ENCODE results near the gene DFFA. TPM values are rescaled to one million over a fixed set of nuclear protein-coding genes. Genes with fewer than 3 reads are reported as not detected.
"Not testable (repeated sequence)": the region's sequence is repeated elsewhere in the genome, so short reads cannot be mapped to it uniquely, and the experiment has no call there.

DFFA gene
- total RNA-seq, 2 experiments from 2014 or later, result 28.1 to 28.6 TPM

DNA sequence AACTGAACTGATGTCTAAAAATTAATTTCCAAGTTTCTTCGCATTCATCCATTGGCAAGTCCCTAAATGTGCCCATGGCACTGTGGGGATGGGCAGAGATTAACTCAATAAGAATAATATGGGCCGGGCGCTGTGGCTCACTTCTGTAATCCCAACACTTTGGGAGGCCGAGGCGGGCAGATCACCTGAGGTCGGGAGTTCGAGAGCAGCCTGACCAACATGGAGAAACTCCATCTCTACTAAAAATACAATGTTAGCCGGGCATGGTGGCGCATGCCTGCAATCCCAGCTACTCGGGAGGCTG is 1.9 kb upstream of the DFFA start:
- Mint-ChIP-seq H3K4me1 (peaks cover 47% of the 10 kb centered on the region), H3K4me3 (peak overlapping the region; percentile 82), H3K27ac (peak overlapping the region; percentile 84)
- H3K27me3 Mint-ChIP-seq; CTCF ChIA-PET; H3K9me3 Mint-ChIP-seq; DNase-seq; POLR2A ChIA-PET; H3K36me3 Mint-ChIP-seq (ENCODE audit: low read depth): not testable (repeated sequence)

GRCh38 chr1:10473145-10473765 is 926 bp upstream of the DFFA start:
- ChIA-PET CTCF (interaction anchor here (2.0 kb wide), 1 partner anchor 43 kb away, joined by 4 read pairs; the partner anchor contains the start of gene CENPS), POLR2A (no interaction called here)
- Mint-ChIP-seq H3K27me3 (no peaks in the 10 kb centered on the region), H3K36me3 (ENCODE audit: low read depth) (peaks cover 12% of the 10 kb centered on the region), H3K4me1 (peaks cover 47% of the 10 kb centered on the region), H3K27ac (peak overlapping the region; percentile 94), H3K9me3 (no peaks in the 10 kb centered on the region), H3K4me3 (peak overlapping the region; percentile 94)
- no peak for DNase-seq

DNA sequence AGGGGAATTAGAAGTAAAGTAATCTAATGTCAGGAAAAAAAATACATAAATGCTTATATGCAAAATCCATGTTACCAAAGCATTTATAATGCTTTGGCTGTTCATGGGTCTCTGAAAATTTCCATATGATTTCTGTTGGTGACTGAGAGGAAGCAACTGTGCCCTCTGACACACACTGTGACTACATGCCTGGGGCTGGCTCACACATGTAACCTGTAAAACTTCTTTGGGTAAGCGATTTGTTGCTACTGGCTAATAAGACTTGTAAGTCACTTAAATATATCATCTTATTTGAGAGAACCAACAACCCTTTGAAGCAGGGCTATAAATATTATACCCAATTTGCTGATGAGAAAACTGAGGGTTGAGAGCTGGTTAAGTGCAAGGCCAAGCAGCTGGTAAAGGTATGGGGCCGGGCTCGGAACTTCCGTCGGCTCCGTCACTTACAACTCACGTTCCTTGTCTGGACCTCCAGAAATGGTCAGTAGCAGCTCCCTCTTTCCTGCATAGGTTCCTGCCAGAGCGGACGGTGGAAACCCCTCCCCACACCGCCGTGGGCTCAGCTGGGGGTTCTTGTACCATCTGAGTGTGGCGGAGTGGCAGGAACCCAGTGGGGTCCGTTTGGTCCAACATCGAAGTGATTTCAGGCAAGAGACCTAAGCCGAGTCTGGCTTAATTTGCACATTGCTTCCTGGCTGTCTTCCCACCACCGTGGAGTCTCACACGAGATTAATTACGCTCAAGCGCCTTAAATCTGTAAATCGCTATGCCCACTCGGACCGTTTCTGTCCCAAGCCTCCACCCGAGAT is 714 bp downstream of the DFFA start:
- H3K4me1 Mint-ChIP-seq, result peaks cover 40% of the 10 kb centered on the region
- ChIA-PET POLR2A (no interaction called here), CTCF (interaction anchor here (0.8 to 2.0 kb wide), 3 partner anchors 10 to 41 kb away, joined by 3 to 6 read pairs (median 4); partner anchors contain the start of gene CENPS)

DNA sequence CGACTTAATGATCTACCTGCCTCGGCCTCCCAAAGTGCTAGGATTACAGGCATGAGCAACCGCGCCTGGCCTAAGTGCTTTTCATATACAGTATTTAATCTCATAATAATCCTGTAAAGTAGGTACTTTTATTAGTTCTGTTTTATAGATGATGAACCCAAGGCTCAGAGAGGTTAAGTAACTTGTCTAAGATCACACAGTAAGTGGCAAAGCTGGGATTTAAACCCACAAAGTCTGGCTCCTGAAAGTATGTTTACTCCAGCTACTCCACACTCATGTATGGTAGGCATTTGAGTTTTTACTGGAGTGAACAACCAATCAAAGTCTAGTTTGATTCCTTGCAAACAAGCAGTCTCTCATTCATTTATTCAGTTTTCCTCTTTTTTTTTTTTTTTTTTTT is 2.3 kb downstream of the DFFA start:
- ChIA-PET CTCF (interaction anchor here (0.6 kb wide), 1 partner anchor 13 kb away, joined by 4 read pairs; no protein-coding TSS in a partner anchor), POLR2A (no interaction called here)
- Mint-ChIP-seq H3K4me1 (peaks cover 30% of the 10 kb centered on the region), H3K4me3 (no peak overlapping the region), H3K27me3 (no peaks in the 10 kb centered on the region), H3K36me3 (ENCODE audit: low read depth) (peaks cover 18% of the 10 kb centered on the region), H3K9me3 (no peaks in the 10 kb centered on the region), H3K27ac (no peak overlapping the region)
- DNase-seq, result no peak

More for the DNA sequence above, 714 bp downstream of the DFFA start:
- Mint-ChIP-seq H3K4me3 (peak overlapping the region; percentile 94), H3K9me3 (no peaks in the 10 kb centered on the region), H3K27ac (peak overlapping the region; percentile 94), H3K36me3 (ENCODE audit: low read depth) (peaks cover 18% of the 10 kb centered on the region), H3K27me3 (no peaks in the 10 kb centered on the region)
- DNase-seq, result no peak

- no peak for DNase-seq
- POLR2A ChIA-PET, result no interaction called here
- peaks cover 20% of the 10 kb centered on the region for H3K36me3 Mint-ChIP-seq (ENCODE audit: low read depth)
- H3K4me3 Mint-ChIP-seq, result no peak overlapping the region
- H3K4me1 Mint-ChIP-seq, result peaks cover 9% of the 10 kb centered on the region
- no peaks in the 10 kb centered on the region for H3K27me3 Mint-ChIP-seq
- H3K9me3 Mint-ChIP-seq, result no peaks in the 10 kb centered on the region
- H3K27ac Mint-ChIP-seq, result no peak overlapping the region
- CTCF ChIA-PET, result no interaction called here
These were observed 5.3 kb downstream of the DFFA start for GRCh38 chr1:10467078-10467477.

GRCh38 chr1:10459184-10459583 is 13.1 kb downstream of the DFFA start:
- no peak overlapping the region for H3K4me3 Mint-ChIP-seq
- H3K36me3 Mint-ChIP-seq (ENCODE audit: low read depth), result peaks cover 23% of the 10 kb centered on the region
- H3K9me3 Mint-ChIP-seq, result no peaks in the 10 kb centered on the region
- no peak overlapping the region for H3K27ac Mint-ChIP-seq
- H3K4me1 Mint-ChIP-seq, result peaks cover 27% of the 10 kb centered on the region
- DNase-seq, result no peak
- ChIA-PET POLR2A (interaction anchor here (0.7 kb wide), 1 partner anchor 1358 kb away, joined by 6 read pairs; no protein-coding TSS in a partner anchor), CTCF (interaction anchor here (0.6 to 1.4 kb wide), 4 partner anchors 29 to 425 kb away, joined by 3 to 4 read pairs (median 4); partner anchors contain the start of gene CENPS)
- no peaks in the 10 kb centered on the region for H3K27me3 Mint-ChIP-seq

GRCh38 chr1:10457875-10458274 is 14.5 kb downstream of the DFFA start:
- CTCF ChIA-PET, result interaction anchor here (0.9 to 1.5 kb wide), 3 partner anchors 24 to 36 kb away, joined by 3 to 4 read pairs (median 4); partner anchors contain the start of gene CENPS
- no peak for DNase-seq
- Mint-ChIP-seq H3K27ac (peak overlapping the region; percentile 62), H3K4me3 (no peak overlapping the region), H3K36me3 (ENCODE audit: low read depth) (peaks cover 23% of the 10 kb centered on the region), H3K27me3 (no peaks in the 10 kb centered on the region), H3K9me3 (no peaks in the 10 kb centered on the region), H3K4me1 (peaks cover 27% of the 10 kb centered on the region)
- POLR2A ChIA-PET, result no interaction called here

GRCh38 chr1:10457462-10457861 is 14.9 kb downstream of the DFFA start:
- H3K27me3 Mint-ChIP-seq, H3K4me3 Mint-ChIP-seq, POLR2A ChIA-PET, H3K9me3 Mint-ChIP-seq, DNase-seq: not testable (repeated sequence)
- Mint-ChIP-seq H3K27ac (peak overlapping the region; percentile 62), H3K4me1 (peaks cover 27% of the 10 kb centered on the region), H3K36me3 (ENCODE audit: low read depth) (peaks cover 20% of the 10 kb centered on the region)
- CTCF ChIA-PET, result interaction anchor here (0.9 to 1.5 kb wide), 3 partner anchors 24 to 37 kb away, joined by 3 to 4 read pairs (median 4); partner anchors contain the start of gene CENPS

DNA sequence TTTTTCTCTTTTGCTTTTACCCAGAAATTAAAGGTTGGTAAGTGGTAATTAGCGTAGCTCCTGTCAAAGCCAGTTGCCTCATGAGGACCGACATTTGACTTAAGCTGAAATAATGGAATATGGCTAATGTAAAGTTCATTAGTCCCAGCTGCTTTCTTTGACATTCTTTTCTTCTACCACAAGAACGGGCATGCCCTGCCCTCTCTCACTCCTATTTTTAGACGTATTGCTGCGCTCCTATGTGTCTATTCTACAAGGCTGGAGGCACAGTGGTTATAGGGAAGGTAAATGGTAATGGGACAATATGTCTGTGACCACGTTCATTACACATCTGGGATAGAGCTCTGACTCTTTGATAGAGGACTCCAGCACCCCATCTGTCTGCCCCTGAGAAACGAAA is 15.7 kb downstream of the DFFA start:
- Mint-ChIP-seq H3K4me1 (peaks cover 27% of the 10 kb centered on the region), H3K27ac (no peak overlapping the region), H3K27me3 (no peaks in the 10 kb centered on the region), H3K9me3 (no peaks in the 10 kb centered on the region), H3K4me3 (no peak overlapping the region), H3K36me3 (ENCODE audit: low read depth) (peaks cover 16% of the 10 kb centered on the region)
- no peak for DNase-seq
- ChIA-PET POLR2A (no interaction called here), CTCF (interaction anchor here (1.1 to 1.5 kb wide), 3 partner anchors 22 to 37 kb away, joined by 3 to 4 read pairs (median 3); no protein-coding TSS in a partner anchor)

GRCh38 chr1:10456048-10456447 is 16.3 kb downstream of the DFFA start:
- Mint-ChIP-seq H3K4me3 (no peak overlapping the region), H3K27ac (peak overlapping the region; percentile 54), H3K4me1 (peaks cover 27% of the 10 kb centered on the region), H3K27me3 (no peaks in the 10 kb centered on the region), H3K9me3 (no peaks in the 10 kb centered on the region), H3K36me3 (ENCODE audit: low read depth) (peaks cover 15% of the 10 kb centered on the region)
- ChIA-PET CTCF (interaction anchor here (1.1 kb wide), 2 partner anchors 22 to 37 kb away, joined by 3 read pairs; no protein-coding TSS in a partner anchor), POLR2A (no interaction called here)
- no peak for DNase-seq

DNA sequence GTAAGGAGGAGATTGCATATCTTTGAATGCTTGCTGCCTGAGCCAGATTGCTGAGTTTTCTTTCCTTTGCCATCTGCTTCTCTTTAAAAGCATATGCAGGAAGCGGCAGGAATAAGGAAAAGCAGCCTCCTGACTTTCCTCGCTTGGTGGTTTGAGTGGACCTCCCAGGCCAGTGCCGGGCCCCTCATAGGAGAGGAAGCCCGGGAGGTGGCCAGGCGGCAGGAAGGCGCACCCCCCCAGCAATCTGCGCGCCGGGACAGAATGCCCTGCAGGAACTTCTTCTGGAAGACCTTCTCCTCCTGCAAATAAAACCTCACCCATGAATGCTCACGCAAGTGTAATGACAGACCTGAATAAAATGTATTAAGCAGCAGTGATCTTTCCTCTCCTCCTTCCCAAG is 21.0 kb downstream of the DFFA start:
- H3K36me3 Mint-ChIP-seq (ENCODE audit: low read depth), result peaks cover 4% of the 10 kb centered on the region
- CTCF ChIA-PET, result interaction anchor here (0.6 to 1.4 kb wide), 2 partner anchors 20 to 825 kb away, joined by 3 read pairs; no protein-coding TSS in a partner anchor
- no peaks in the 10 kb centered on the region for H3K9me3 Mint-ChIP-seq
- POLR2A ChIA-PET, result no interaction called here
- no peaks in the 10 kb centered on the region for H3K27me3 Mint-ChIP-seq
- peaks cover 3% of the 10 kb centered on the region for H3K4me1 Mint-ChIP-seq
- no peak overlapping the region for H3K27ac Mint-ChIP-seq
- DNase-seq, result no peak
- no peak overlapping the region for H3K4me3 Mint-ChIP-seq

DNA sequence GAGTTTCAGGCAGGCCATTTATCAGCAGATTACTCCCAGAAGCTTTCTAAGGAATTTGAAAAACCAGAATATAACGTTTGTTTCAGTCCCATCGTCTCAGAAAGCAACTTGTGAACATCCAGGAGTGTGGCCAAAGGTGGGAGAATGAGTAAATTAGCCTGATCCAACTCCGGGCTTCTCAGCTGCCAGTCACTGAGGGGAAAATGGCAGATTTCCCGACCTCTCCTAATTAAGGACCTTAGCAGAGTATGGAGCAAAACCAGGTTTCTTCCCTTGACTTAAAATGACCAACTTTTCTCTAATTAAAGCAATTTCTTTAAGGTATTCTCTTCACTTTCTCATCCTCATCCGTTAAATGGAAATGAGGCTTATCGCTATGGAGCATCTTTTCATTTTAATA is 21.5 kb downstream of the DFFA start:
- no peaks in the 10 kb centered on the region for H3K4me1 Mint-ChIP-seq

GRCh38 chr1:10450156-10450814 is 22.0 kb downstream of the DFFA start:
- Mint-ChIP-seq H3K36me3 (ENCODE audit: low read depth) (no peaks in the 10 kb centered on the region), H3K9me3 (no peaks in the 10 kb centered on the region), H3K4me1 (no peaks in the 10 kb centered on the region), H3K27ac (no peak overlapping the region), H3K4me3 (no peak overlapping the region), H3K27me3 (no peaks in the 10 kb centered on the region)
- no peak for DNase-seq
- CTCF ChIA-PET, result no interaction called here
- POLR2A ChIA-PET, result no interaction called here

More for the DNA sequence above, 21.5 kb downstream of the DFFA start:
- H3K27ac Mint-ChIP-seq, result no peak overlapping the region
- no peaks in the 10 kb centered on the region for H3K27me3 Mint-ChIP-seq
- no peaks in the 10 kb centered on the region for H3K9me3 Mint-ChIP-seq
- POLR2A ChIA-PET, result no interaction called here
- no peak for DNase-seq
- CTCF ChIA-PET, result no interaction called here
- H3K4me3 Mint-ChIP-seq, result no peak overlapping the region
- no peaks in the 10 kb centered on the region for H3K36me3 Mint-ChIP-seq (ENCODE audit: low read depth)

Measured in activated CD4-positive, alpha-beta T cell treated with anti-CD3 and anti-CD28 coated beads, Interleukin-2, amount 10 ng/mL, durations not matched to agents 7 days and 5 days (primary cell).